HEK293 (cell line): ENCODE results near the gene RAP1A.

Experiments used
- CTCF ChIA-PET: fragments of 350-600 bp; formaldehyde crosslinking; extraction: SDS; loops from one replicate; lab custom pipeline; 2021; ENCODE audit warnings: antibody characterized with exemption; lab: Yijun Ruan, JAX
- POLR2A ChIA-PET: fragments of 300-600 bp; formaldehyde crosslinking; extraction: SDS; loops from one replicate; lab custom pipeline; 2020; ENCODE audit warnings: antibody characterized with exemption, inconsistent platforms; lab: Yijun Ruan, JAX
- H3K27ac ChIP-seq: fragments of 200-500 bp; sonication (Bioruptor generic); 2 replicates; pipeline ENCODE4 v1.5.1; 2014; ENCODE audit warnings: low read depth, low read length, control low read depth, inconsistent platforms; ENCODE audit errors: extremely low read depth
- H3K36me3 ChIP-seq, 2 experiments: fragments of 200-500 bp in 1 of 2; sonication (Bioruptor generic) in 1 of 2; 1 replicate in 1 of 2; 2 replicates in 1 of 2; pipeline ENCODE4 v1.5.1; 2014 to 2017; ENCODE audit warnings: inconsistent platforms in 2 of 2, low read length in 2 of 2; ENCODE audit not compliant: control insufficient read depth in 2 of 2, insufficient read depth in 1 of 2
- H3K4me1 ChIP-seq: fragments of 200-500 bp; sonication (Bioruptor generic); 2 replicates; pipeline ENCODE4 v1.5.1; 2014; ENCODE audit warnings: mild to moderate bottlenecking, low read length, inconsistent platforms; ENCODE audit not compliant: control insufficient read depth, insufficient read depth
- H3K4me3 ChIP-seq: 2 replicates; pipeline ENCODE4 v1.5.1; 2011; ENCODE audit warnings: low read depth, mild to moderate bottlenecking, control low read depth, low read length, moderate library complexity
- H3K9me3 ChIP-seq: fragments of 200-500 bp; sonication (Bioruptor generic); 2 replicates; pipeline ENCODE4 v1.5.1; 2014; ENCODE audit warnings: low read depth, low read length, inconsistent platforms; ENCODE audit not compliant: control insufficient read depth, insufficient read depth
- FEZF1 ChIP-seq: fragments of 450-650 bp; formaldehyde crosslinking; IDR thresholded peaks from 2 replicates; pipeline ENCODE4 v1.5.1; 2016; ENCODE audit warnings: missing biosample characterization, missing genetic modification characterization
- GFI1B ChIP-seq: fragments of 450-650 bp; formaldehyde crosslinking; IDR thresholded peaks from 2 replicates; pipeline ENCODE4 v1.5.1; 2016; ENCODE audit warnings: missing biosample characterization, missing genetic modification characterization
- IKZF3 ChIP-seq: fragments of 450-650 bp; IDR thresholded peaks from 2 replicates; pipeline ENCODE4 v1.5.0; 2018; ENCODE audit warnings: missing biosample characterization, mild to moderate bottlenecking, missing genetic modification characterization, moderate library complexity
- OVOL3 ChIP-seq: fragments of 450-650 bp; formaldehyde crosslinking; IDR thresholded peaks from 2 replicates; pipeline ENCODE4 v1.5.1; 2016; ENCODE audit warnings: missing biosample characterization, missing genetic modification characterization
- YY1 ChIP-seq: fragments of 450-650 bp; formaldehyde crosslinking; IDR thresholded peaks from 2 replicates; pipeline ENCODE4 v1.5.1; 2018; ENCODE audit warnings: missing biosample characterization, missing genetic modification characterization
- ZBTB21 ChIP-seq: fragments of 450-650 bp; formaldehyde crosslinking; IDR thresholded peaks from 2 replicates; pipeline ENCODE4 v1.5.1; 2017; ENCODE audit warnings: missing biosample characterization, missing genetic modification characterization
- ZNF184 ChIP-seq: fragments of 450-650 bp; IDR thresholded peaks from 2 replicates; pipeline ENCODE4 v1.5.1; 2018; ENCODE audit warnings: missing biosample characterization, mild to moderate bottlenecking, missing genetic modification characterization
- ZNF223 ChIP-seq: fragments of 450-650 bp; formaldehyde crosslinking; IDR thresholded peaks from 2 replicates; pipeline ENCODE4 v1.5.1; 2016; ENCODE audit warnings: missing biosample characterization, missing genetic modification characterization
- ZNF324 ChIP-seq: fragments of 450-650 bp; formaldehyde crosslinking; IDR thresholded peaks from 2 replicates; pipeline ENCODE4 v1.5.1; 2016; ENCODE audit warnings: missing biosample characterization, missing genetic modification characterization
- ZNF350 ChIP-seq: fragments of 450-650 bp; formaldehyde crosslinking; IDR thresholded peaks from 2 replicates; pipeline ENCODE4 v1.5.0; 2017; ENCODE audit warnings: missing biosample characterization, mild to moderate bottlenecking, missing genetic modification characterization
- ZNF654 ChIP-seq: fragments of 450-650 bp; formaldehyde crosslinking; IDR thresholded peaks from 2 replicates; pipeline ENCODE4 v1.5.1; 2016; ENCODE audit warnings: low read depth, missing biosample characterization, missing genetic modification characterization
- ZSCAN16 ChIP-seq: fragments of 450-650 bp; formaldehyde crosslinking; IDR thresholded peaks from 2 replicates; pipeline ENCODE4 v1.5.1; 2016; ENCODE audit warnings: missing biosample characterization, missing genetic modification characterization
- TF ChIP-seq, protein P1 (sequence below): fragments of 450-650 bp; formaldehyde crosslinking; IDR thresholded peaks from 2 replicates; pipeline ENCODE4 v1.5.1; 2016; ENCODE audit warnings: missing biosample characterization, missing genetic modification characterization
- TF ChIP-seq, protein P2 (sequence below): fragments of 450-650 bp; formaldehyde crosslinking; IDR thresholded peaks from 2 replicates; pipeline ENCODE4 v1.5.1; 2016; ENCODE audit warnings: missing biosample characterization, missing genetic modification characterization
- TF ChIP-seq, protein P3 (sequence below): fragments of 450-650 bp; formaldehyde crosslinking; optimal IDR thresholded peaks from 2 replicates; pipeline ENCODE3; 2016; ENCODE audit warnings: missing biosample characterization, mild to moderate bottlenecking, missing genetic modification characterization

Gene RAP1A

DNA sequence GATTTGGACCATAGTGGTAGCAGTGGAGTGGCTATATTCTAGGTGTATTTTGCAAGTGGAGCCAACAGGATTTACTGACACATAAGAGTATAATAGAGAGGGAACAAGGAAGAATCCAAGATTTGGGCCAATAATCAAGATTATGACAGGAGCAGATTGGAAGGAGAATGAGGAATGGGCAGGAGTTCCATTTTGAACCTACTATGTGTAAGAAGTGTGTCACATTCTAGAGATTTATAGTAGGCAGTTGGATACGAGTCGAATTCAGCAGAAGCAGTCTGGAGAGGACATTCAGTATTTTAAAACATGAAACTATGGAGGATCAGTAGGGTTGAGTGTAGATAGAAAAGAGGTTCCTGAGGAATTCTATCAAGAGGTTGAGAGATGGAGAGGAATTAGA lies 97.9 kb downstream of the RAP1A start (continued):
- TF ChIP-seq, protein P1, sequence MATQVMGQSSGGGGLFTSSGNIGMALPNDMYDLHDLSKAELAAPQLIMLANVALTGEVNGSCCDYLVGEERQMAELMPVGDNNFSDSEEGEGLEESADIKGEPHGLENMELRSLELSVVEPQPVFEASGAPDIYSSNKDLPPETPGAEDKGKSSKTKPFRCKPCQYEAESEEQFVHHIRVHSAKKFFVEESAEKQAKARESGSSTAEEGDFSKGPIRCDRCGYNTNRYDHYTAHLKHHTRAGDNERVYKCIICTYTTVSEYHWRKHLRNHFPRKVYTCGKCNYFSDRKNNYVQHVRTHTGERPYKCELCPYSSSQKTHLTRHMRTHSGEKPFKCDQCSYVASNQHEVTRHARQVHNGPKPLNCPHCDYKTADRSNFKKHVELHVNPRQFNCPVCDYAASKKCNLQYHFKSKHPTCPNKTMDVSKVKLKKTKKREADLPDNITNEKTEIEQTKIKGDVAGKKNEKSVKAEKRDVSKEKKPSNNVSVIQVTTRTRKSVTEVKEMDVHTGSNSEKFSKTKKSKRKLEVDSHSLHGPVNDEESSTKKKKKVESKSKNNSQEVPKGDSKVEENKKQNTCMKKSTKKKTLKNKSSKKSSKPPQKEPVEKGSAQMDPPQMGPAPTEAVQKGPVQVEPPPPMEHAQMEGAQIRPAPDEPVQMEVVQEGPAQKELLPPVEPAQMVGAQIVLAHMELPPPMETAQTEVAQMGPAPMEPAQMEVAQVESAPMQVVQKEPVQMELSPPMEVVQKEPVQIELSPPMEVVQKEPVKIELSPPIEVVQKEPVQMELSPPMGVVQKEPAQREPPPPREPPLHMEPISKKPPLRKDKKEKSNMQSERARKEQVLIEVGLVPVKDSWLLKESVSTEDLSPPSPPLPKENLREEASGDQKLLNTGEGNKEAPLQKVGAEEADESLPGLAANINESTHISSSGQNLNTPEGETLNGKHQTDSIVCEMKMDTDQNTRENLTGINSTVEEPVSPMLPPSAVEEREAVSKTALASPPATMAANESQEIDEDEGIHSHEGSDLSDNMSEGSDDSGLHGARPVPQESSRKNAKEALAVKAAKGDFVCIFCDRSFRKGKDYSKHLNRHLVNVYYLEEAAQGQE, result no peak

DNA sequence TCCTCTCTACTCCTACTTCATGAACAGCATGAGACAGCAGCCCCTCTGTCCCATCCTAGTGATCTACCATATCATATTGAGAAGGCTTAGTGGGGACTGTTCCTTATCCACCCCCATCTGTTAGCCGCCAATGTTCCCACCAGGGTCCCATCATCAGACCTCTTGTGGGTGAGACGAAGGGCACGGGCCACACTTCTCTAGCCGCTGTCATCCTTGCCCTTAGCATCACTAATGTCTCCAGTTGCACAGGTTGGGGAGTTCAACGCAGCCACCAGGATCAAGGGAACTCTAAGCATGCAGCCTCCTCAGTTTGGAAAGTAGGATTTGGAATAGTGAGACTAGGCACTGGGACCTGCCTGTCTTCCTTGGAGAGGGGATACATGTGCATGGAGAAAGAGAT lies 99.5 kb downstream of the RAP1A start:
- Histone ChIP-seq H3K4me3 (no peak overlapping the region), H3K27ac (no peak overlapping the region), H3K4me1 (no peaks in the 10 kb centered on the region), H3K36me3 (peaks cover 0 to 9% of the 10 kb centered on the region in 2 experiments; a peak in 1 of 3 replicates), H3K9me3 (no peaks in the 10 kb centered on the region)
- ChIA-PET POLR2A (no interaction called here), CTCF (interaction anchor here (2.5 kb wide), 1 partner anchor 28 kb away, joined by 8 read pairs; no protein-coding TSS in a partner anchor)
- TF ChIP-seq GFI1B (tag by site-specific recombination) (no peak), IKZF3 (tag by site-specific recombination) (no peak), YY1 (tag by site-specific recombination) (no peak), OVOL3 (no peak), ZNF324 (tag by site-specific recombination) (no peak), ZBTB21 (tag by site-specific recombination) (no peak), ZNF350 (tag by site-specific recombination) (no peak), FEZF1 (tag by site-specific recombination) (no peak), ZNF184 (no peak), ZNF654 (tag by site-specific recombination) (no peak)
- TF ChIP-seq, protein P2, sequence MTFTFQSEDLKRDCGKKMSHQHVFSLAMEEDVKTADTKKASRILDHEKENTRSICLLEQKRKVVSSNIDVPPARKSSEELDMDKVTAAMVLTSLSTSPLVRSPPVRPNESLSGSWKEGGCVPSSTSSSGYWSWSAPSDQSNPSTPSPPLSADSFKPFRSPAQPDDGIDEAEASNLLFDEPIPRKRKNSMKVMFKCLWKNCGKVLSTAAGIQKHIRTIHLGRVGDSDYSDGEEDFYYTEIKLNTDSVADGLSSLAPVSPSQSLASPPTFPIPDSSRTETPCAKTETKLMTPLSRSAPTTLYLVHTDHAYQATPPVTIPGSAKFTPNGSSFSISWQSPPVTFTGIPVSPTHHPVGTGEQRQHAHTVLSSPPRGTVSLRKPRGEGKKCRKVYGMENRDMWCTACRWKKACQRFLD, result no peak
- TF ChIP-seq, protein P3, sequence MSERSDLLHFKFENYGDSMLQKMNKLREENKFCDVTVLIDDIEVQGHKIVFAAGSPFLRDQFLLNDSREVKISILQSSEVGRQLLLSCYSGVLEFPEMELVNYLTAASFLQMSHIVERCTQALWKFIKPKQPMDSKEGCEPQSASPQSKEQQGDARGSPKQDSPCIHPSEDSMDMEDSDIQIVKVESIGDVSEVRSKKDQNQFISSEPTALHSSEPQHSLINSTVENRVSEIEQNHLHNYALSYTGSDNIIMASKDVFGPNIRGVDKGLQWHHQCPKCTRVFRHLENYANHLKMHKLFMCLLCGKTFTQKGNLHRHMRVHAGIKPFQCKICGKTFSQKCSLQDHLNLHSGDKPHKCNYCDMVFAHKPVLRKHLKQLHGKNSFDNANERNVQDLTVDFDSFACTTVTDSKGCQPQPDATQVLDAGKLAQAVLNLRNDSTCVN, result no peak

DNA sequence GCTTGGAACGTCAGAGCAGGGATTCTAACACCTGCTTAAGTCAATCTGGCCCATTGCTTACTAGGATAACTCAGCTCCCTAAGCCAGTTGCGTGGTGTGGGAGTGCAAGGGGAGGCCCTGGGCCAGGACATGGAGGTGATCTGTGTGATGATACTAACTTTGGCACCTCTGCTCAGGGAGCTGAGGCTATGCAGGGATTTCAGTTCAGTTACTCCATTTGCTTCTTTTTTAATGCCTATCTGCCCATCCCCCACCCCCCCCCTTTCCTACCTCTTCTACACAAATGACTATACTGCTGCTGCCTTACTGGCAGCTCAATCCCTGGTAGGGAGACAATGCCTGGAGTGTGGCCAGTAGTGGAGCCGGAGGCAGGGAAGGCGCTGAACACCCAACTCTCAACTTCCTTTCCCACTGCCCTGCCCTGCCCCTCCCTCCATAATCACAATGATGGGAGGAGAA lies 100.1 kb downstream of the RAP1A start:
- no peak for TF ChIP-seq ZNF223
- TF ChIP-seq ZSCAN16 (tag by site-specific recombination), result no peak
- CTCF ChIA-PET, result interaction anchor here (2.5 kb wide), 1 partner anchor 28 kb away, joined by 8 read pairs; no protein-coding TSS in a partner anchor
- no peak overlapping the region for H3K4me3 ChIP-seq
- H3K4me1 ChIP-seq, result no peaks in the 10 kb centered on the region
- H3K36me3 ChIP-seq, result peaks cover 0 to 9% of the 10 kb centered on the region in 2 experiments; a peak in 1 of 3 replicates
- POLR2A ChIA-PET, result no interaction called here
- no peaks in the 10 kb centered on the region for H3K9me3 ChIP-seq
- H3K27ac ChIP-seq, result no peak overlapping the region
